Psoas muscle (tissue), 8 donors: Measurements from ENCODE around the gene FABP6. TPM values are rescaled to one million over a fixed set of nuclear protein-coding genes. Genes with fewer than 3 reads are reported as not detected.

Source experiments
- ATAC-seq, 4 donors: fragments of 200-7000 bp; cut with Tn5 transposase; one replicate each; pipeline ENCODE4 v1.9.1; 2020; ENCODE audit warnings: moderate library complexity in 3 of 4, mild to moderate bottlenecking in 2 of 4
- DNase-seq, 2 donors: peaks; one replicate each; pipeline ENCODE4 v3.0.0-alpha.2; 2020
- H3K27ac ChIP-seq: fragments of 200-600 bp; one replicate; pipeline ENCODE4 v1.8.0; 2022
- H3K27me3 ChIP-seq, 3 donors: fragments of 200-600 bp in 1 of 3; one replicate each; pipeline versions ENCODE4 v1.6.1 to v1.8.0; 2013 to 2022; ENCODE audit warnings: low read length in 2 of 3, mild to moderate bottlenecking in 2 of 3, moderate library complexity in 1 of 3; ENCODE audit not compliant: insufficient read depth in 3 of 3
- H3K36me3 ChIP-seq, 2 donors: fragments of 200-600 bp in 1 of 2; one replicate each; pipeline versions ENCODE4 v1.6.1 to v1.8.0; 2013 to 2022; ENCODE audit warnings: low read depth in 1 of 2, mild to moderate bottlenecking in 1 of 2, moderate library complexity in 1 of 2; ENCODE audit not compliant: insufficient read depth in 1 of 2
- H3K4me1 ChIP-seq: fragments of 200-600 bp; one replicate; pipeline ENCODE4 v1.8.0; 2022
- H3K4me3 ChIP-seq: fragments of 200-600 bp; one replicate; pipeline ENCODE4 v1.8.0; 2022; ENCODE audit warnings: mild to moderate bottlenecking
- H3K9me3 ChIP-seq: fragments of 200-600 bp; one replicate; pipeline ENCODE4 v1.8.0; 2022
- WGBS, 3 donors: extraction: QIAGEN DNeasy Blood & Tissue Kit; methylation state at CpG; one replicate each; pipeline versions ENCODE4 v1.1.6 to v1.1.7; 2013; 5-methylcytosine and 5-hydroxymethylcytosine counted together
- intact Hi-C, 2 donors: fragments of 100-400 bp; cut with DNase I; formaldehyde crosslinking; loops; one replicate each; pipeline versions ENCODE4 v1.11.0 to v1.14.2; 2022
- polyA plus RNA-seq, 3 donors: library from polyadenylated mRNA; stranded (reverse); fragments of 200-250 nt; gene quantifications; one replicate each; pipeline ENCODE4 v1.2.3, GENCODE V29; 2013
- total RNA-seq, 4 donors: library from RNA; stranded (reverse); fragmentation: NEBNext Ultra II Directional in 2 of 4; extraction: Animal tissue kit (Norgen Biotek cat#: 25700) in 2 of 4; gene quantifications; one replicate each; pipeline versions ENCODE4 v1.2.1 to v1.2.4, GENCODE V29; 2021 to 2023
- TF ChIP-seq, protein P1 (sequence below): fragments of 200-600 bp; IDR thresholded peaks from one replicate; pipeline ENCODE4 v1.8.0; 2022; ENCODE audit warnings: antibody characterized with exemption
- donor health status: healthy with polysubstance abuse.
- donor health status: DM: no; HTN: no; CAD: no; lungs with moderate emphysema.
- donor health status: Bipolar disorder and iron deficiency.
- donor health status: healthy.
- donor health status: DM: yes; HTN: yes; CAD: no.
- donor health status: DM: no; HTN: no; CAD: no.
- donor health status: DM: no; HTN: no; CAD: no.
- donor health status: DM: yes; HTN: yes; CAD: no.

The FABP6 gene
- total and polyA plus RNA-seq, 7 donors = 0.05 to 0.64 TPM; not detected in 5

DNA sequence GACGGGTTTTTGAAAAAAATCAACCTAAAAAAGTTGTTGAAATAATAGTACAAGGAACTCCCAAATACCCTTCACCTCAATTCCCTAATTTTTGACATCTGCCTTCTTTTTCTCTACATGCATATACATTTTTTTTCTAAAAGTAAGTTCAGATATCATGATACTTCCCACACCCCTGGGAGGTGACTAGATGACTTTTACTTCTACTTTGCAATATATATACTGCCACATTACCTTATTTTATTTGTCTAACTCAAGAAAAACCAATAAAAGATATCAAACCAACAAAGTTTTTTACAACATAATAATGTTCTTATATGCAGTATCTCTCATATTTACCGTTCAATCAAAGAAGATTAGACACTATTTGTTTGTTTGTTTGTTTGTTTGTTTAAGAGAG lies 52.0 kb downstream of the FABP6 start:
- Histone ChIP-seq H3K9me3 (no peaks in the 10 kb centered on the region), H3K4me1 (no peaks in the 10 kb centered on the region), H3K4me3 (no peak overlapping the region), H3K36me3 (no peaks in the 10 kb centered on the region), H3K27me3 (no peaks in the 10 kb centered on the region), H3K27ac (no peak overlapping the region)
- ATAC-seq (no peak), DNase-seq (no peak)
- intact Hi-C loops = no loop called here
- WGBS, 3 donors = 87 to 88% (median 88%) methylated on average over 2 of the region's 2 CpGs
- TF ChIP-seq, protein P1, sequence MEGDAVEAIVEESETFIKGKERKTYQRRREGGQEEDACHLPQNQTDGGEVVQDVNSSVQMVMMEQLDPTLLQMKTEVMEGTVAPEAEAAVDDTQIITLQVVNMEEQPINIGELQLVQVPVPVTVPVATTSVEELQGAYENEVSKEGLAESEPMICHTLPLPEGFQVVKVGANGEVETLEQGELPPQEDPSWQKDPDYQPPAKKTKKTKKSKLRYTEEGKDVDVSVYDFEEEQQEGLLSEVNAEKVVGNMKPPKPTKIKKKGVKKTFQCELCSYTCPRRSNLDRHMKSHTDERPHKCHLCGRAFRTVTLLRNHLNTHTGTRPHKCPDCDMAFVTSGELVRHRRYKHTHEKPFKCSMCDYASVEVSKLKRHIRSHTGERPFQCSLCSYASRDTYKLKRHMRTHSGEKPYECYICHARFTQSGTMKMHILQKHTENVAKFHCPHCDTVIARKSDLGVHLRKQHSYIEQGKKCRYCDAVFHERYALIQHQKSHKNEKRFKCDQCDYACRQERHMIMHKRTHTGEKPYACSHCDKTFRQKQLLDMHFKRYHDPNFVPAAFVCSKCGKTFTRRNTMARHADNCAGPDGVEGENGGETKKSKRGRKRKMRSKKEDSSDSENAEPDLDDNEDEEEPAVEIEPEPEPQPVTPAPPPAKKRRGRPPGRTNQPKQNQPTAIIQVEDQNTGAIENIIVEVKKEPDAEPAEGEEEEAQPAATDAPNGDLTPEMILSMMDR = no peak

DNA sequence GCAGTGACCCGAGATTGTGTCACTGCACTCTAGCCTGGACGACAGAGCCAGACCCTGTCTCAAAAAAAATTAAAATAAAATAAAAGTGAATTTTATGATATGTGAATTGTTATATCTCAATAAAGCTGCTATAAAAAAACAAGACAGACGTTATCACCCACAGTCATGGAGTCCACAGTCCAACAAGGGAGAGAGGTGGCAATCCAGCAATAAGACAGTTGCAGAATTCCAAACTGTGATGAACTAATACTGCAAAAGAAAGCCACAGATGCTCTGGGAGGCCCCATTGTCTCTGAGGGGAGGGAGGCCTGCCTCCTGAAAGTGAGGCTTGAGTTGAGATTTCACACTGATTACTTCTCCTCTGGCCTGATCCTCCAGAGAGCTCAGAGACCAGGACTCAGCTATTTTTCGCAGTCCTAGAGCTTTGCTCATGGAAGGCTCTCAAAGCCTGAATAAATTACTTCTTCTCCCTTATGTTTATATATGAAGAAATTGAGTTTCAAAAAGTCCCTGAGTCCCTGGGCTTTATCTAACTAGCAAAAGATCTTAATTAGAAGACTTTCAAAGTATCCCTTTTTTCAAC lies 55.1 kb downstream of the FABP6 start:
- 88 to 91% (median 91%) methylated on average over 4 of the region's 4 CpGs for WGBS, 3 donors
- ATAC-seq = no peak
- TF ChIP-seq, protein P1 = no peak

DNA sequence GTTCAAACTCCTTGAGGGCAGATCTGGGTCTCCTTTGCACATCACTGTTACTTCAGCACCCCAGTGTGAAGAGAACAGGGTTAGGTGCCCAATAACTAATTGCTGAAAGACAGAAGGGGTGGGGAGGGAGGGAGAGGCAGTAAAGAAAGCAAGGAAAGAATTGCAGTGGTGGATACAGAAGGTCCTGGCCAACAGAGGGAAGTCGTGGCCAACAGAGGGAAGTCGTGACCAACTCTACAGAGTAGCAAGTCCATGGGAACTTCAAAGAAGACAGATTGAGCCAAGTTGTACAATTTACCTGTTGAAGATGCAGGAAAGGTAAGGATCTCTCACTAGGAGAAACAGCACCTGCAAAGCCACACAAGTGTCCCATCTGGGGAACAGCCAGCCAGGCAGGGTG lies 56.0 kb downstream of the FABP6 start:
- TF ChIP-seq, protein P1 = no peak
- H3K4me1 ChIP-seq = peaks cover 7% of the 10 kb centered on the region
- intact Hi-C loops = no loop called here
- H3K27me3 ChIP-seq = no peaks in the 10 kb centered on the region
- ATAC-seq (no peak), DNase-seq (no peak)
- no peak overlapping the region for H3K27ac ChIP-seq
- 74 to 86% (median 81%) methylated on average over 2 of the region's 2 CpGs for WGBS, 3 donors
- no peaks in the 10 kb centered on the region for H3K36me3 ChIP-seq
- no peak overlapping the region for H3K4me3 ChIP-seq
- H3K9me3 ChIP-seq = no peaks in the 10 kb centered on the region

More for the DNA sequence above, 55.1 kb downstream of the FABP6 start:
- no peaks in the 10 kb centered on the region for H3K9me3 ChIP-seq
- H3K27me3 ChIP-seq = no peaks in the 10 kb centered on the region
- no peaks in the 10 kb centered on the region for H3K36me3 ChIP-seq
- no peak overlapping the region for H3K27ac ChIP-seq
- no peak for DNase-seq
- intact Hi-C loops = no loop called here
- peaks cover 7% of the 10 kb centered on the region for H3K4me1 ChIP-seq
- H3K4me3 ChIP-seq = no peak overlapping the region

DNA sequence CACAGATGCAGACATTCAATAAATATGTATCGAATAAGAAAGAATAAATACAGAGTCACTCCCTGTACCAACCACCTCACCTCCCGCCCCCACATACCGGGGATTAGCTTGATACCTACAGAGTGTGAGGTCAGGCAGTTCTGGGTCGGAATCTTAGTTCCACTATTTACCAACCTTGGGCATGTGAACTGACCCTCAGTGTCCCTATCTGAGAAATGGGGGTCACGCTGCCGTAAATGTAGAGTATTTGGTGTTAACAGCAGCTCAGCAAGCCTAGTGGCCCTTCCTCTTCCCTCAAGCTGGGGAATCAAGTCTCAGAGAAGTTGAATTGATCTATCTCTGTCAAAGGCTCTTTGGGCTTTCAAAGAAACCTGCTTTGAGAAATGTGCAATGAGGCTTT lies 57.6 kb downstream of the FABP6 start:
- Histone ChIP-seq H3K9me3 (no peaks in the 10 kb centered on the region), H3K27me3 (no peaks in the 10 kb centered on the region), H3K36me3 (no peaks in the 10 kb centered on the region), H3K4me3 (no peak overlapping the region), H3K27ac (no peak overlapping the region), H3K4me1 (peaks cover 7% of the 10 kb centered on the region)
- 94 to 97% (median 95%) methylated on average over 6 of the region's 6 CpGs for WGBS, 3 donors
- TF ChIP-seq, protein P1 = no peak
- intact Hi-C loops = no loop called here
- DNase-seq (no peak), ATAC-seq (no peak)
